RWPE1 (cell line): ENCODE results near the gene ERBB4.

Experiments used
- CTCF ChIA-PET: fragments of 350-600 bp; sonication (Branson Sonifier 250); formaldehyde crosslinking; extraction: SDS; loops from one replicate; lab custom pipeline; 2021; lab: Yijun Ruan, JAX
- POLR2A ChIA-PET: fragments of 400-600 bp; formaldehyde crosslinking; extraction: SDS; loops from one replicate; lab custom pipeline; 2020; ENCODE audit warnings: antibody characterized with exemption; ENCODE audit not compliant: low non-redundant PET; lab: Yijun Ruan, JAX
- DNase-seq: peaks from one replicate; pipeline ENCODE4 v3.0.0; 2012; ENCODE audit warnings: low spot score
- H3K27ac ChIP-seq: fragments of 450-650 bp; 2 replicates; pipeline ENCODE4 v1.5.1; 2017
- CTCF ChIP-seq: fragments of 450-650 bp; conservative IDR thresholded peaks from 2 replicates; pipeline ENCODE4 v1.5.1; 2017; ENCODE audit warnings: low read depth, mild to moderate bottlenecking

Gene ERBB4

DNA sequence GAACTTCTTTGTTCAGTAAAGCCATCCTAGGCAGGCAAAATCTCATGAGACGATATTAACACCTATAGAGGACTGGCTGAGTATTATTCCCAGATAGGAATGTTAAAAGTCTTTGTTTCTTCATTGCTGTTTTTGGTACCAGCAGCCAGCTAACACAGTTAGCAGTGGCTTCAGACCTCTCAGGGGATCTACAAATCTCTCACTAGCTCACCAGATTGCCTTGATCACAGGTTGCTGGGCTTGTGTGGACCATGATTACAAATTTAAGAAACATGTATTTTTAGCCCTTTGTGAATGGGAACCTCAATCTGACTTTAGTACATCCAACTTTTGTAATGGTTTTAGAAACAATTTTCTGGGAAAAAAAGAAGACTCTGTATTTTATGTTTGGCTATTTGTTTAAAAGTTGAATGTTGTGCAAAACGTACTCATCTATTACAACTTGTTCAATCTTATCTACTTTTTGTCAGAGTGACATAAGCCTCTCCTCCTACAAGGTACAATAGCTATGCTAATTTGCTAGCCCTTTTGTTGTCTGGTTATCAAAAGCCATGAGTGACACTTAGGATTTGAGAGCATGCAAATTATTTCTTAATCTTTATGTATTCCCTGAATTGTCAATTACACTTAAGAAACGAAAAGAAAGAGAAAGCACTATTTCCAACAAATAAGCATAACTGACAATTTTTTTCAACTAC, 693.1 kb downstream of the ERBB4 start:
- POLR2A ChIA-PET = no interaction called here
- no peak for TF ChIP-seq CTCF
- no peak overlapping the region for H3K27ac ChIP-seq
- CTCF ChIA-PET = no interaction called here
- no peak for DNase-seq

GRCh38 chr2:211837706-211838105, 700.9 kb downstream of the ERBB4 start:
- CTCF ChIA-PET = no interaction called here
- H3K27ac ChIP-seq = no peak overlapping the region
- DNase-seq = peak; percentile 1
- POLR2A ChIA-PET = no interaction called here
- no peak for TF ChIP-seq CTCF

DNA sequence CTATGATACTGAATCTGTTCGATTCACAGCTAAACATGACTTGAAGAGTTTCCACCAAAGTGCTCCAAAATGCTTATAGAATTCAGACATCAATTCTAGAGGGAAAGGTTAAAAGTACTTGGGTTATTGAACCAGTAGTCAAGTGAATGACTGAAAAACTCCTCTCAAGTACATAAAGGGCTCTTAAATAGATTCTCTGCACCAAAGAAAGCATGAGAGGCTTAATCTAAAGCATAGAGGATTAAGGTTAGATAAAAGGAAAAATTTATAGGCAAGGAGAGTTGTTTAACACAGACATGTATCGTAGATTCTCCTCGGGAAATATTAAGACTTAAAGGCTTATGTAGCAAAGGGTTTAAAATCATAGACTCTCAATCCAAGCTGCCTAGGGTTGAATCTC, 701.4 kb downstream of the ERBB4 start:
- TF ChIP-seq CTCF = no peak
- POLR2A ChIA-PET = no interaction called here
- CTCF ChIA-PET = no interaction called here
- H3K27ac ChIP-seq = no peak overlapping the region
- no peak for DNase-seq

DNA sequence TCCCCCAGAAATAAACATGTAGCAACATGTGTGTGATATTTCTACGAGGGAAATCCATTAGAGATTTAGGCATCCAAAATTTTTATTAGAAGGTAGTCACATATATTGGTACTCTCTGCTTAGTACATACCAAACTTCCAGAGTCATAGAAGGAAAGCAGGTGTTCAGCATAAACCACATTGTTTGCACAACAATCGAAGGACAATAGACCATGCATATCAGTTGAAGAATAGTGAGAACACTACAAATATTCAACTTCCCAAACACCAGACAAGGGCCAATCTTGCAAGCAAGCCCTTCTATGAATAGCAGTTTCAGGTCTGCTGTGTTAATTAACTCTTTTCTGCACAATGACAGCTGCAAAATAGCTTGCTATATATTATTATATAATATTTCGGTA, 702.2 kb downstream of the ERBB4 start:
- CTCF ChIA-PET = no interaction called here
- TF ChIP-seq CTCF = no peak
- POLR2A ChIA-PET = no interaction called here
- H3K27ac ChIP-seq = no peak overlapping the region
- no peak for DNase-seq

DNA sequence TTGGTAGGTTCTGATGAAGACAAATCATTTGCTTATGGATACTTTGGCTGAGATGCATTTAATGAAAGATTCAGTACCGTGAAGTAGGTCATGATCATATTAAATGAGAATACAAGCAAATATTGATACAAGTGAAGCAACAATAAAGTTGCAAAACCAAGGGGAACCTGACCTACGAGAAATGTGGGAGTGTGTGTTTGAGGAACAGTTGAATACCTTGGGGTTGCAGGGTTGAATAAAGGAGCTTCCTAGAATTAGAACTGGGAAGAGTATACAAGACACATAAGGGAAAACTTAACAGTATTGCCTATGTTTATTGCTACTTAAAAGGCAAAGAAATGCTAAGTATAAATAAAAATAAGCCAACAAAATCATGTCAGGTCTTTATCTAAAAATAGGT, 702.9 kb downstream of the ERBB4 start:
- ChIA-PET POLR2A (no interaction called here), CTCF (no interaction called here)
- no peak for DNase-seq
- no peak overlapping the region for H3K27ac ChIP-seq
- no peak for TF ChIP-seq CTCF

- ChIA-PET POLR2A (no interaction called here), CTCF (no interaction called here)
- no peak for DNase-seq
- no peak for TF ChIP-seq CTCF
- H3K27ac ChIP-seq = no peak overlapping the region
These were observed 704.9 kb downstream of the ERBB4 start for GRCh38 chr2:211833582-211834279.
